GM23338 (cell line): ENCODE measurements around the gene LRRC3. TPM values are rescaled to one million over a fixed set of nuclear protein-coding genes. Genes with fewer than 3 reads are reported as not detected.

Source experiments
- ATAC-seq: fragments of 200-7000 bp; cut with Tn5 transposase; 3 replicates; pipeline ENCODE4 v1.9.1; 2020
- DNase-seq: peaks from one replicate; pipeline ENCODE4 v3.0.0-alpha.2; 2015; ENCODE audit warnings: low spot score
- H2AFZ ChIP-seq: fragments of 200-600 bp; sonication (generic); 2 replicates; pipeline ENCODE4 v1.8.0; 2016; ENCODE audit warnings: antibody characterized with exemption, mild to moderate bottlenecking, moderate library complexity
- H3F3A ChIP-seq: fragments of 200-600 bp; sonication (generic); replicated peaks from 2 replicates; pipeline ENCODE4 v1.8.0; 2017; ENCODE audit warnings: antibody characterized with exemption, mixed run types, low read depth
- H3K27ac ChIP-seq: fragments of 200-600 bp; sonication (generic); 2 replicates; pipeline ENCODE4 v1.6.1; 2016; ENCODE audit warnings: low read depth
- H3K27me3 ChIP-seq: fragments of 200-600 bp; sonication (generic); 2 replicates; pipeline ENCODE4 v1.8.0; 2016; ENCODE audit warnings: mild to moderate bottlenecking, mixed run types, moderate library complexity; ENCODE audit not compliant: insufficient read depth
- H3K36me3 ChIP-seq: fragments of 200-600 bp; sonication (generic); 2 replicates; pipeline ENCODE4 v1.8.0; 2016; ENCODE audit warnings: mild to moderate bottlenecking; ENCODE audit not compliant: insufficient read depth
- H3K4me1 ChIP-seq: fragments of 200-600 bp; sonication (generic); 2 replicates; pipeline ENCODE4 v1.8.0; 2016; ENCODE audit warnings: mild to moderate bottlenecking, moderate library complexity; ENCODE audit not compliant: insufficient read depth
- H3K4me2 ChIP-seq: fragments of 200-600 bp; sonication (generic); 2 replicates; pipeline ENCODE4 v1.7.1; 2017; ENCODE audit warnings: mixed run types
- H3K4me3 ChIP-seq: fragments of 200-600 bp; sonication (generic); 2 replicates; pipeline ENCODE4 v1.6.1; 2016; ENCODE audit warnings: mixed run types
- H3K79me2 ChIP-seq: fragments of 200-600 bp; sonication (generic); replicated peaks from 2 replicates; pipeline ENCODE4 v1.8.0; 2017; ENCODE audit warnings: mild to moderate bottlenecking; ENCODE audit not compliant: insufficient read depth
- H3K9me2 ChIP-seq: fragments of 200-600 bp; sonication (generic); 2 replicates; pipeline ENCODE4 v1.8.0; 2017; ENCODE audit not compliant: insufficient read depth
- H4K20me1 ChIP-seq: fragments of 200-600 bp; sonication (generic); replicated peaks from 2 replicates; pipeline ENCODE4 v1.8.0; 2017; ENCODE audit warnings: mild to moderate bottlenecking; ENCODE audit not compliant: insufficient read depth
- H3K27ac Mint-ChIP-seq: 2 replicates; pipeline ENCODE4 v1.8.0; 2020; ENCODE audit warnings: inconsistent platforms, mild to moderate bottlenecking, moderate library complexity, mixed read lengths
- H3K27me3 Mint-ChIP-seq: 3 replicates; pipeline ENCODE4 v1.8.0; 2022; ENCODE audit warnings: low read depth, mild to moderate bottlenecking, moderate library complexity, mixed read lengths, inconsistent platforms; ENCODE audit not compliant: insufficient read depth, poor library complexity
- H3K36me3 Mint-ChIP-seq: 3 replicates; pipeline ENCODE4 v1.8.0; 2021; ENCODE audit warnings: low read depth, mild to moderate bottlenecking, inconsistent platforms, moderate library complexity, mixed read lengths
- H3K4me1 Mint-ChIP-seq: 3 replicates; pipeline ENCODE4 v1.8.0; 2020; ENCODE audit warnings: mild to moderate bottlenecking, inconsistent platforms, mixed read lengths
- H3K4me3 Mint-ChIP-seq: 3 replicates; pipeline ENCODE4 v1.8.0; 2021; ENCODE audit warnings: moderate library complexity, mild to moderate bottlenecking, inconsistent platforms, mixed read lengths
- H3K9me3 Mint-ChIP-seq: 3 replicates; pipeline ENCODE4 v1.8.0; 2020; ENCODE audit warnings: moderate library complexity, mild to moderate bottlenecking, inconsistent platforms, mixed read lengths
- CREB1 ChIP-seq: fragments of 250-450 bp; sonication (Bioruptor Pico); IDR thresholded peaks from 2 replicates; pipeline ENCODE4 v1.5.0; 2020; ENCODE audit warnings: low read depth, mild to moderate bottlenecking, moderate library complexity
- CTCF ChIP-seq, 2 experiments: fragments of 200-600 bp in 1 of 2; sonication (generic) in 1 of 2; conservative IDR thresholded peaks; 2 replicates each; pipeline versions ENCODE4 v1.5.1 to v1.6.1; 2016 to 2017; ENCODE audit warnings: antibody characterized with exemption in 2 of 2, low read depth in 2 of 2, mild to moderate bottlenecking in 2 of 2, moderate library complexity in 1 of 2
- EZH2 ChIP-seq: fragments of 200-600 bp; sonication (generic); IDR thresholded peaks from one replicate; pipeline ENCODE4 v1.8.0; 2017; ENCODE audit warnings: antibody characterized with exemption, mild to moderate bottlenecking, low read depth; ENCODE audit not compliant: unreplicated experiment
- EZH2phosphoT487 ChIP-seq: fragments of 200-600 bp; sonication (generic); IDR thresholded peaks from one replicate; pipeline ENCODE4 v1.8.1; 2018; ENCODE audit warnings: antibody characterized with exemption; ENCODE audit not compliant: unreplicated experiment
- JUNB ChIP-seq: IDR thresholded peaks from one replicate; pipeline ENCODE4 v1.6.1; 2016; ENCODE audit warnings: antibody characterized with exemption; ENCODE audit not compliant: unreplicated experiment
- NANOG ChIP-seq: IDR thresholded peaks from 2 replicates; pipeline ENCODE4 v1.6.1; 2016; ENCODE audit warnings: antibody characterized with exemption, borderline replicate concordance
- POLR2AphosphoS5 ChIP-seq: IDR thresholded peaks from 2 replicates; pipeline ENCODE4 v1.6.1; 2016; ENCODE audit warnings: antibody characterized with exemption, low read depth
- REST ChIP-seq: IDR thresholded peaks from one replicate; pipeline ENCODE4 v1.6.1; 2018; ENCODE audit warnings: antibody characterized with exemption; ENCODE audit not compliant: unreplicated experiment
- STAT1 ChIP-seq: IDR thresholded peaks from one replicate; pipeline ENCODE4 v1.6.1; 2016; ENCODE audit warnings: antibody characterized with exemption; ENCODE audit not compliant: unreplicated experiment
- ZNF114 ChIP-seq: fragments of 250-450 bp; sonication (Bioruptor Pico); IDR thresholded peaks from 2 replicates; pipeline ENCODE4 v1.5.0; 2020; ENCODE audit warnings: mild to moderate bottlenecking, moderate library complexity
- ZNF331 ChIP-seq: fragments of 250-450 bp; sonication (Bioruptor Pico); IDR thresholded peaks from 2 replicates; pipeline ENCODE4 v1.5.0; 2020; ENCODE audit warnings: low read depth, mild to moderate bottlenecking, moderate library complexity
- polyA plus RNA-seq: library from polyadenylated mRNA; unstranded; fragments of >200 nt; fragmentation: Nextera tagmentation; extraction: Ambion mirVana; gene quantifications from 2 replicates; pipeline ENCODE4 v1.2.1, GENCODE V29; 2016
- total RNA-seq: library from RNA; depleted of rRNA; stranded (reverse); fragments of >200 nt; shearing (Covaris generic); gene quantifications from 2 replicates; pipeline ENCODE4 v1.2.3, GENCODE V29; 2014

LRRC3 gene
- total and polyA plus RNA-seq, 2 experiments from 2014 or later, result 0.95 to 6.8 TPM

- Mint-ChIP-seq H3K36me3 (peaks cover 3% of the 10 kb centered on the region; the same call in 1 of the 3 replicates), H3K27me3 (peaks cover 12% of the 10 kb centered on the region), H3K4me3 (no peak overlapping the region), H3K9me3 (no peaks in the 10 kb centered on the region; the same call in 2 of the 3 replicates), H3K4me1 (peaks cover 7% of the 10 kb centered on the region), H3K27ac (no peak overlapping the region)
- no peaks in the 10 kb centered on the region for H3K79me2 ChIP-seq
- H3K27ac ChIP-seq, result no peak overlapping the region
- no peak overlapping the region for H3K4me3 ChIP-seq
- no peaks in the 10 kb centered on the region for H3K27me3 ChIP-seq
- no peak overlapping the region for H2AFZ ChIP-seq
- H3K4me1 ChIP-seq, result no peaks in the 10 kb centered on the region
- TF ChIP-seq ZNF114 (no peak), STAT1 (no peak), EZH2 (no peak), NANOG (no peak), ZNF331 (no peak), EZH2phosphoT487 (no peak), CTCF (conservative IDR thresholded peaks at IDR 0.05; ENCODE audit: low read depth in 2 of 2) (no peak)
- H3K36me3 ChIP-seq, result no peaks in the 10 kb centered on the region
- DNase-seq (no peak), ATAC-seq (no peak)
- no peaks in the 10 kb centered on the region for H3F3A ChIP-seq
- no peak overlapping the region for H3K4me2 ChIP-seq
- no peaks in the 10 kb centered on the region for H4K20me1 ChIP-seq
- H3K9me2 ChIP-seq, result no peaks in the 10 kb centered on the region
These were observed 7.0 kb downstream of the LRRC3 start for GRCh38 chr21:44462086-44462833.

- Histone ChIP-seq H4K20me1 (no peaks in the 10 kb centered on the region), H3K4me3 (no peak overlapping the region), H3K27me3 (no peaks in the 10 kb centered on the region), H3K27ac (no peak overlapping the region), H3F3A (no peaks in the 10 kb centered on the region), H3K4me2 (no peak overlapping the region), H3K4me1 (no peaks in the 10 kb centered on the region), H3K9me2 (no peaks in the 10 kb centered on the region), H3K36me3 (no peaks in the 10 kb centered on the region), H3K79me2 (no peaks in the 10 kb centered on the region), H2AFZ (no peak overlapping the region)
- no peak overlapping the region for H3K4me3 Mint-ChIP-seq
- peaks cover 11% of the 10 kb centered on the region for H3K27me3 Mint-ChIP-seq
- peaks cover 3% of the 10 kb centered on the region; the same call in 1 of the 3 replicates for H3K36me3 Mint-ChIP-seq
- no peaks in the 10 kb centered on the region; the same call in 2 of the 3 replicates for H3K9me3 Mint-ChIP-seq
- ATAC-seq (peak; percentile 40), DNase-seq (no peak)
- no peak overlapping the region for H3K27ac Mint-ChIP-seq
- H3K4me1 Mint-ChIP-seq, result peaks cover 7% of the 10 kb centered on the region
- no peak for TF ChIP-seq ZNF331
- no peak for TF ChIP-seq CTCF (conservative IDR thresholded peaks at IDR 0.05; ENCODE audit: low read depth in 2 of 2)
- no peak for TF ChIP-seq REST
- TF ChIP-seq NANOG, result no peak
- no peak for TF ChIP-seq JUNB
- TF ChIP-seq CREB1, result no peak
- TF ChIP-seq POLR2AphosphoS5, result no peak
- TF ChIP-seq STAT1, result no peak
- TF ChIP-seq ZNF114, result no peak
- TF ChIP-seq EZH2phosphoT487, result no peak
These were observed 7.5 kb downstream of the LRRC3 start for GRCh38 chr21:44462834-44463200.
